GM19328 (cell line): Measurements from ENCODE around the gene COPS4.

ENCODE experiments used
- ATAC-seq: cut with Tn5 transposase; IDR thresholded peaks from one replicate; pipeline ENCODE4 v1.9.1; 2021; ENCODE audit warnings: mild to moderate bottlenecking, moderate library complexity; ENCODE audit not compliant: unreplicated experiment

The COPS4 gene

DNA sequence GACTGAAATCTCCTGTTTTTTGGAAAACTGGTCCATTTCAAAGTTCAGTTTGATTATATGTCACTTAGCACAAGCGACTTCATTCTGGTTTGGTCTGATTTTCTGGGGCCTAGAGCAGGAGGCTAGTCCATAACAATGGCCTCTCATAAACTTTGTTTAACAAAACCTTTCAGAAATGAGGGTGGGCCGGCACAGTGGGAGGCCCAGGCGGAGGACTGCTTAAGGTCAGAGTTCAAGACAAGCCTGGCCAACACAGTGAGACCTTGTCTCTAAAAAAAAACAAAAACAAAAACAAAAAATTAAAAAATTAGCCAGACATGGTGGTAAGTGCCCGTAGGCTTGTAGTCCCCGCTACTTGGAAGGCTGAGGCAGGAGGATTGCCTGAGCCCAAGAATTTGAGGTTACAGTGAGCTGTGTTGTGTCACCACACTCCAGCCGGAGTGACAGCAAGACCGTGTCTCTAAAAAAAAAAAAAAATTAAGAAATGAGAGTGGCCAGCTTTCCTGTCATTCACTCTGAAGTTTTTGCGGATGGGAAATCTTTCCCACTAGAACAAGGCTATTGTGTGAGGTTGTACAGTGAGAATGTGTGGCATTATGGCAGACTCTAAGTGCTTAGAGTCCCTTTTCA, 80.8 kb downstream of the COPS4 start:
- ATAC-seq: no peak

GRCh38 chr4:83118869-83119268, 83.9 kb downstream of the COPS4 start:
- no peak for ATAC-seq

DNA sequence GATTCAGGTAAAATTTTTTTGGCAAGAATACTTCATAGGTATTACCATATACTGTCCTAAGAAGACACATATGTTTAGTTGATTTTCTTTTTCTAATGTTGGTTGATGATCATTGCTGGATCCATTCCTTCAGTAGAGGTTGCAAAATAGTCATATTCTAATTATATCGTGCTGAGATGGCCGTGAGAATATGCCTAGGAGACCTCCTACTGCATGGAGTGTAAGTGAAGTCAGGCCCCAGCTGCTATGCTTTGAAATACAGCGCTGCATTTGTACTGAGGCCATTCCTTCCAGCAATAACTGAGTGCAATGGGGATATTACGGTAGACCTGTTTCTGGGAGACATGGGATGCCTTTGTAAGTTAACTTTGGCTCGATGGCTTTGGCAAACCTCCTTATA, 86.3 kb downstream of the COPS4 start:
- ATAC-seq: no peak

GRCh38 chr4:83124111-83124780, 89.3 kb downstream of the COPS4 start:
- no peak for ATAC-seq
